ENCODE data around the gene DOCK7. TPM values are rescaled to one million over a fixed set of nuclear protein-coding genes. Genes with fewer than 3 reads are reported as not detected.
"Not testable (repeated sequence)": the region's sequence is repeated elsewhere in the genome, so short reads cannot be mapped to it uniquely, and the experiment has no call there.

The DOCK7 gene
- total and polyA plus RNA-seq, 2 of the 8 experiments (the other 6 are each of a cell fraction or from before 2014, with no cell fraction given) = 10.2 to 33.7 TPM

DNA sequence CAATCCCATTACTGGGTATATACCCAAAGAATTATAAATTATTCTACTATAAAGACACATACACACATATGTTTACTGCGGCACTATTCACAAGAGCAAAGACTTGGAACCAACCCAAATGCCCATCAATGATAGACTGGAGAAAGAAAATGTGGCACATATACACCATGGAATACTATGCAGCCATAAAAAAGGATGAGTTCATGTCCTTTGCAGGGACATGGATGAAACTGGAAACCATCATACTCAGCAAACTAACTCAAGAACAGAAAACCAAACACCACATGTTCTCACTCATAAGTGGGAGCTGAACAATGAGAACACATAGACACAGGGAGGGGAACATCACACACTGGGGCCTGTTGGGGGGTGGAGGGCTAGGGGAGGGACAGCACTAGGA lies 121.0 kb downstream of the DOCK7 start:
- H3K18ac ChIP-seq (ENCODE audit: extremely low read depth, low read length); H2BK15ac ChIP-seq (ENCODE audit: low read length); CTCF ChIA-PET (ENCODE audit: partially characterized antibody); H3K4me1 ChIP-seq (replicated peaks in 1 of 4; ENCODE audit: control insufficient read depth in 3 of 4, insufficient read depth in 4 of 4, low read length in 3 of 4); H3K14ac ChIP-seq (ENCODE audit: insufficient read length); H3K4me2 ChIP-seq (ENCODE audit: insufficient read depth in 1 of 2, low read depth in 2 of 2, low read length in 2 of 2); DNase-seq (ENCODE audit: low read depth in 1 of 2, low spot score in 2 of 2); H3K79me1 ChIP-seq (ENCODE audit: low read depth, low read length); H3K9me3 ChIP-seq (ENCODE audit: insufficient read depth in 2 of 2, low read depth in 1 of 2, low read length in 1 of 2); H4K5ac ChIP-seq (ENCODE audit: insufficient read length, low read depth, low read length); FAIRE-seq; H4K20me1 ChIP-seq (replicated peaks in 1 of 2; ENCODE audit: control insufficient read depth in 1 of 2, insufficient read depth in 2 of 2, low read length in 2 of 2); H3K27me3 ChIP-seq (replicated peaks in 1 of 4; ENCODE audit: control insufficient read depth in 3 of 4, extremely low read depth in 1 of 4, insufficient read depth in 3 of 4, low read length in 3 of 4); H3K79me2 ChIP-seq (ENCODE audit: control insufficient read depth in 1 of 2, insufficient read depth in 2 of 2, low read length in 2 of 2); H2BK20ac ChIP-seq (ENCODE audit: low read length); H2BK12ac ChIP-seq (ENCODE audit: low read depth, low read length); H3K27ac ChIP-seq (ENCODE audit: low read depth, low read length); H3K4me3 ChIP-seq (ENCODE audit: extremely low read depth in 1 of 4, insufficient read depth in 2 of 4, low read depth in 3 of 4, low read length in 4 of 4); H3K23ac ChIP-seq (ENCODE audit: insufficient read length); H2BK120ac ChIP-seq (replicated peaks; ENCODE audit: low read depth, low read length); H2AFZ ChIP-seq (ENCODE audit: low read length); H3K56ac ChIP-seq (replicated peaks; ENCODE audit: insufficient read length, low read depth, low read length); H4K91ac ChIP-seq (replicated peaks; ENCODE audit: insufficient read length, low read length); H3K4ac ChIP-seq (replicated peaks; ENCODE audit: insufficient read length, low read depth, low read length); H3K36me3 ChIP-seq (ENCODE audit: control insufficient read depth in 2 of 4, insufficient read depth in 4 of 4, low read length in 3 of 4); H2AK5ac ChIP-seq (ENCODE audit: low read depth, low read length); H3K23me2 ChIP-seq (ENCODE audit: low read depth, low read length); H4K8ac ChIP-seq (ENCODE audit: extremely low read depth, insufficient read depth, low read length); POLR2A ChIA-PET (ENCODE audit: partially characterized antibody); H2BK5ac ChIP-seq (ENCODE audit: low read depth, low read length); H3K9ac ChIP-seq (replicated peaks in 1 of 4; ENCODE audit: extremely low read depth in 1 of 4, low read depth in 3 of 4, low read length in 3 of 4): not testable (repeated sequence)
- WGBS, 2 experiments (ENCODE audit: extremely low coverage in 1 of 2, insufficient coverage in 1 of 2, insufficient read length in 1 of 2, insufficient replicate concordance in 2 of 2, low coverage in 1 of 2, low lambda C conversion rate in 2 of 2, missing lambda C conversion rate in 1 of 2) = 89% methylated on average over 1 of the region's 1 CpG; no CpG with 5 or more reads in 1 of the 2 experiments

Data from H1 (cell line).